ENCODE data around the gene COL26A1. TPM values are rescaled to one million over a fixed set of nuclear protein-coding genes. Genes with fewer than 3 reads are reported as not detected.

Gene COL26A1
- total RNA-seq, 4 donors from 2014 or later: 0.06 TPM; not detected in 3

GRCh38 chr7:101382937-101383336, 20.3 kb downstream of the COL26A1 start:
- no peak for TF ChIP-seq POLR2A (IDR thresholded peaks at IDR 0.05)
- TF ChIP-seq CTCF (IDR thresholded peaks at IDR 0.05): no peak
- H3K4me3 ChIP-seq (ENCODE audit: low read depth, poor library complexity, severe bottlenecking): no peak overlapping the region
- WGBS, 2 donors: 33 to 49% methylated on average over 2 of the region's 2 CpGs
- DNase-seq (ENCODE audit: low spot score in 2 of 2): no peak
- intact Hi-C loops (cut with DNase I; ENCODE audit: low total_unique reads): no loop called here

- 87 to 88% methylated on average over 8 of the region's 8 CpGs for WGBS, 2 donors
- DNase-seq (ENCODE audit: low spot score in 2 of 2): no peak
- no peak overlapping the region for H3K4me3 ChIP-seq (ENCODE audit: low read depth, poor library complexity, severe bottlenecking)
- TF ChIP-seq POLR2A (IDR thresholded peaks at IDR 0.05): no peak
- no peak for TF ChIP-seq CTCF (IDR thresholded peaks at IDR 0.05)
- intact Hi-C loops (cut with DNase I; ENCODE audit: low total_unique reads): no loop called here
Measured at GRCh38 chr7:101386177-101386557, 23.5 kb downstream of the COL26A1 start.

- intact Hi-C loops (cut with DNase I; ENCODE audit: low total_unique reads): no loop called here
Measured at GRCh38 chr7:101386558-101387231, 24.0 kb downstream of the COL26A1 start.

GRCh38 chr7:101390901-101391301, 28.2 kb downstream of the COL26A1 start:
- intact Hi-C loops (cut with DNase I; ENCODE audit: low total_unique reads): no loop called here
- H3K4me3 ChIP-seq (ENCODE audit: low read depth, poor library complexity, severe bottlenecking): no peak overlapping the region
- DNase-seq (ENCODE audit: low spot score in 2 of 2): no peak
- WGBS, 2 donors: 40 to 47% methylated on average over 7 of the region's 7 CpGs
- TF ChIP-seq POLR2A (IDR thresholded peaks at IDR 0.05) (no peak), CTCF (IDR thresholded peaks at IDR 0.05) (no peak)

More at GRCh38 chr7:101386558-101387231, 24.0 kb downstream of the COL26A1 start:
- no peak for TF ChIP-seq CTCF (IDR thresholded peaks at IDR 0.05)
- WGBS, 2 donors: 24 to 37% methylated on average over 20 to 21 of the region's 21 CpGs
- no peak for DNase-seq (ENCODE audit: low spot score in 2 of 2)
- H3K4me3 ChIP-seq (ENCODE audit: low read depth, poor library complexity, severe bottlenecking): no peak overlapping the region

GRCh38 chr7:101391991-101392390, 29.3 kb downstream of the COL26A1 start:
- no peak overlapping the region for H3K4me3 ChIP-seq (ENCODE audit: low read depth, poor library complexity, severe bottlenecking)
- intact Hi-C loops (cut with DNase I; ENCODE audit: low total_unique reads): no loop called here
- WGBS, 2 donors: 86 to 94% methylated on average over 6 of the region's 6 CpGs
- DNase-seq (ENCODE audit: low spot score in 2 of 2): no peak
- TF ChIP-seq POLR2A (IDR thresholded peaks at IDR 0.05) (no peak), CTCF (IDR thresholded peaks at IDR 0.05) (no peak)

- WGBS, 2 donors: 99 to 100% methylated on average over 3 of the region's 3 CpGs
- intact Hi-C loops (cut with DNase I; ENCODE audit: low total_unique reads): no loop called here
- DNase-seq (ENCODE audit: low spot score in 2 of 2): no peak
- no peak for TF ChIP-seq CTCF (IDR thresholded peaks at IDR 0.05)
- TF ChIP-seq POLR2A (IDR thresholded peaks at IDR 0.05): no peak
- no peak overlapping the region for H3K4me3 ChIP-seq (ENCODE audit: low read depth, poor library complexity, severe bottlenecking)
Measured at GRCh38 chr7:101393865-101394264, 31.2 kb downstream of the COL26A1 start.

Data from lower leg skin (tissue), 4 donors.